H1 (cell line): ENCODE measurements around the gene ACCS. TPM values are rescaled to one million over a fixed set of nuclear protein-coding genes. Genes with fewer than 3 reads are reported as not detected.

Source experiments
- BACH1 ChIP-seq: IDR thresholded peaks from 2 replicates; pipeline ENCODE4 v1.6.1; 2012; ENCODE audit warnings: low read length, improper control_type of control experiment
- CTBP2 ChIP-seq: IDR thresholded peaks from 2 replicates; pipeline ENCODE4 v1.7.0; 2011; ENCODE audit warnings: borderline replicate concordance, mild to moderate bottlenecking, moderate library complexity, mixed read lengths, low read length; ENCODE audit not compliant: insufficient read depth, insufficient read length
- EZH2 ChIP-seq: fragments of 200-600 bp; sonication (generic); IDR thresholded peaks from 2 replicates; pipeline ENCODE4 v1.7.1; 2012; ENCODE audit warnings: low read depth, mild to moderate bottlenecking, moderate library complexity, low read length, inconsistent platforms; ENCODE audit not compliant: severe bottlenecking
- FOSL1 ChIP-seq: IDR thresholded peaks from 2 replicates; pipeline ENCODE4 v1.6.1; 2011; ENCODE audit warnings: mild to moderate bottlenecking, low read depth, low read length, moderate library complexity; ENCODE audit not compliant: insufficient read depth
- POLR2A ChIP-seq, 2 experiments: IDR thresholded peaks; 1 replicate in 1 of 2; 2 replicates in 1 of 2; pipeline ENCODE4 v1.6.1; 2011; ENCODE audit warnings: low read depth in 2 of 2, low read length in 2 of 2, mild to moderate bottlenecking in 2 of 2; ENCODE audit errors: control extremely low read depth in 1 of 2
- RFX5 ChIP-seq: IDR thresholded peaks from 2 replicates; pipeline ENCODE4 v1.6.1; 2011; ENCODE audit warnings: low read depth, low read length, improper control_type of control experiment, borderline replicate concordance
- SIRT6 ChIP-seq: IDR thresholded peaks from one replicate; pipeline ENCODE4 v1.7.1; 2012; ENCODE audit warnings: low read length, inconsistent platforms
- TBP ChIP-seq: IDR thresholded peaks from 2 replicates; pipeline ENCODE4 v1.6.1; 2011; ENCODE audit warnings: low read depth, low read length, improper control_type of control experiment
- YY1 ChIP-seq: IDR thresholded peaks from 2 replicates; pipeline ENCODE4 v1.6.1; 2011; ENCODE audit warnings: low read depth, mild to moderate bottlenecking, low read length
- polyA plus RNA-seq, 7 experiments: library from polyadenylated mRNA; depleted of rRNA in 3 of 7; stranded (reverse) in 5 of 7; unstranded in 2 of 7; fragments of >200 nt in 5 of 7; fragments of 200-250 nt in 2 of 7; gene quantifications; 1 replicate in 5 of 7; 2 replicates in 1 of 7; 4 replicates in 1 of 7; pipeline versions ENCODE4 v1.2.1 to v1.2.3, GENCODE V29; 2011 to 2013; ENCODE audit warnings: missing spikeins in 2 of 7, mixed read lengths in 2 of 7
- total RNA-seq: library from RNA; stranded (reverse); fragmentation: NEBNext Ultra II Directional; extraction: Animal tissue kit (Norgen Biotek cat#: 25700); gene quantifications from 2 replicates; pipeline ENCODE4 v1.2.1, GENCODE V29; 2021
- TF ChIP-seq, protein P1 (sequence below): fragments of 300-600 bp; sonication (generic); IDR thresholded peaks from 2 replicates; pipeline ENCODE4 v1.7.1; 2012; ENCODE audit warnings: low read length, moderate library complexity, mild to moderate bottlenecking, inconsistent platforms; ENCODE audit not compliant: insufficient replicate concordance
- TF ChIP-seq, protein P2 (sequence below): IDR thresholded peaks from 2 replicates; pipeline ENCODE4 v1.6.1; 2012; ENCODE audit warnings: low read length, inconsistent platforms

Gene ACCS
- total and polyA plus RNA-seq, 2 of the 8 experiments (the other 6 are each of a cell fraction or from before 2014, with no cell fraction given) = 6.0 to 8.0 TPM

DNA sequence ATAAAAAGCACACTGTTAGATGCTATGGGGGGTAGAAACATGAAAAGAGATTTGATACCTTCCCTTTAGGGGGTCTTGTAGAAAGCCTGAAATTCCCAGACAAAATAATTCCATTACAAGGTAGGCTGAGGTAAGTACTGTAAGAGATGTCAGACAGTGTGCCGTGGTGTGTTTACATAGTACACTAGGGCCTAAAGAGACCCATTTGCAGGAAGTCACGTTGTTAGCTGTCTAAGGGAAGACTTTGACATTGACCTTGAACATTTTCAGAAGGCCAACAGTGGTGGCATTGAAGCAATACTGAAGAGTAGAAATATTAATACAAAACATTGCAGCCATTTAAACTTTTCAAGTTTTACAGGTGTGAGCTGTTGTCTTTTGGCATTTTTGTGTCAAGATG, 60.2 kb downstream of the ACCS start (continued):
- TF ChIP-seq, protein P1, sequence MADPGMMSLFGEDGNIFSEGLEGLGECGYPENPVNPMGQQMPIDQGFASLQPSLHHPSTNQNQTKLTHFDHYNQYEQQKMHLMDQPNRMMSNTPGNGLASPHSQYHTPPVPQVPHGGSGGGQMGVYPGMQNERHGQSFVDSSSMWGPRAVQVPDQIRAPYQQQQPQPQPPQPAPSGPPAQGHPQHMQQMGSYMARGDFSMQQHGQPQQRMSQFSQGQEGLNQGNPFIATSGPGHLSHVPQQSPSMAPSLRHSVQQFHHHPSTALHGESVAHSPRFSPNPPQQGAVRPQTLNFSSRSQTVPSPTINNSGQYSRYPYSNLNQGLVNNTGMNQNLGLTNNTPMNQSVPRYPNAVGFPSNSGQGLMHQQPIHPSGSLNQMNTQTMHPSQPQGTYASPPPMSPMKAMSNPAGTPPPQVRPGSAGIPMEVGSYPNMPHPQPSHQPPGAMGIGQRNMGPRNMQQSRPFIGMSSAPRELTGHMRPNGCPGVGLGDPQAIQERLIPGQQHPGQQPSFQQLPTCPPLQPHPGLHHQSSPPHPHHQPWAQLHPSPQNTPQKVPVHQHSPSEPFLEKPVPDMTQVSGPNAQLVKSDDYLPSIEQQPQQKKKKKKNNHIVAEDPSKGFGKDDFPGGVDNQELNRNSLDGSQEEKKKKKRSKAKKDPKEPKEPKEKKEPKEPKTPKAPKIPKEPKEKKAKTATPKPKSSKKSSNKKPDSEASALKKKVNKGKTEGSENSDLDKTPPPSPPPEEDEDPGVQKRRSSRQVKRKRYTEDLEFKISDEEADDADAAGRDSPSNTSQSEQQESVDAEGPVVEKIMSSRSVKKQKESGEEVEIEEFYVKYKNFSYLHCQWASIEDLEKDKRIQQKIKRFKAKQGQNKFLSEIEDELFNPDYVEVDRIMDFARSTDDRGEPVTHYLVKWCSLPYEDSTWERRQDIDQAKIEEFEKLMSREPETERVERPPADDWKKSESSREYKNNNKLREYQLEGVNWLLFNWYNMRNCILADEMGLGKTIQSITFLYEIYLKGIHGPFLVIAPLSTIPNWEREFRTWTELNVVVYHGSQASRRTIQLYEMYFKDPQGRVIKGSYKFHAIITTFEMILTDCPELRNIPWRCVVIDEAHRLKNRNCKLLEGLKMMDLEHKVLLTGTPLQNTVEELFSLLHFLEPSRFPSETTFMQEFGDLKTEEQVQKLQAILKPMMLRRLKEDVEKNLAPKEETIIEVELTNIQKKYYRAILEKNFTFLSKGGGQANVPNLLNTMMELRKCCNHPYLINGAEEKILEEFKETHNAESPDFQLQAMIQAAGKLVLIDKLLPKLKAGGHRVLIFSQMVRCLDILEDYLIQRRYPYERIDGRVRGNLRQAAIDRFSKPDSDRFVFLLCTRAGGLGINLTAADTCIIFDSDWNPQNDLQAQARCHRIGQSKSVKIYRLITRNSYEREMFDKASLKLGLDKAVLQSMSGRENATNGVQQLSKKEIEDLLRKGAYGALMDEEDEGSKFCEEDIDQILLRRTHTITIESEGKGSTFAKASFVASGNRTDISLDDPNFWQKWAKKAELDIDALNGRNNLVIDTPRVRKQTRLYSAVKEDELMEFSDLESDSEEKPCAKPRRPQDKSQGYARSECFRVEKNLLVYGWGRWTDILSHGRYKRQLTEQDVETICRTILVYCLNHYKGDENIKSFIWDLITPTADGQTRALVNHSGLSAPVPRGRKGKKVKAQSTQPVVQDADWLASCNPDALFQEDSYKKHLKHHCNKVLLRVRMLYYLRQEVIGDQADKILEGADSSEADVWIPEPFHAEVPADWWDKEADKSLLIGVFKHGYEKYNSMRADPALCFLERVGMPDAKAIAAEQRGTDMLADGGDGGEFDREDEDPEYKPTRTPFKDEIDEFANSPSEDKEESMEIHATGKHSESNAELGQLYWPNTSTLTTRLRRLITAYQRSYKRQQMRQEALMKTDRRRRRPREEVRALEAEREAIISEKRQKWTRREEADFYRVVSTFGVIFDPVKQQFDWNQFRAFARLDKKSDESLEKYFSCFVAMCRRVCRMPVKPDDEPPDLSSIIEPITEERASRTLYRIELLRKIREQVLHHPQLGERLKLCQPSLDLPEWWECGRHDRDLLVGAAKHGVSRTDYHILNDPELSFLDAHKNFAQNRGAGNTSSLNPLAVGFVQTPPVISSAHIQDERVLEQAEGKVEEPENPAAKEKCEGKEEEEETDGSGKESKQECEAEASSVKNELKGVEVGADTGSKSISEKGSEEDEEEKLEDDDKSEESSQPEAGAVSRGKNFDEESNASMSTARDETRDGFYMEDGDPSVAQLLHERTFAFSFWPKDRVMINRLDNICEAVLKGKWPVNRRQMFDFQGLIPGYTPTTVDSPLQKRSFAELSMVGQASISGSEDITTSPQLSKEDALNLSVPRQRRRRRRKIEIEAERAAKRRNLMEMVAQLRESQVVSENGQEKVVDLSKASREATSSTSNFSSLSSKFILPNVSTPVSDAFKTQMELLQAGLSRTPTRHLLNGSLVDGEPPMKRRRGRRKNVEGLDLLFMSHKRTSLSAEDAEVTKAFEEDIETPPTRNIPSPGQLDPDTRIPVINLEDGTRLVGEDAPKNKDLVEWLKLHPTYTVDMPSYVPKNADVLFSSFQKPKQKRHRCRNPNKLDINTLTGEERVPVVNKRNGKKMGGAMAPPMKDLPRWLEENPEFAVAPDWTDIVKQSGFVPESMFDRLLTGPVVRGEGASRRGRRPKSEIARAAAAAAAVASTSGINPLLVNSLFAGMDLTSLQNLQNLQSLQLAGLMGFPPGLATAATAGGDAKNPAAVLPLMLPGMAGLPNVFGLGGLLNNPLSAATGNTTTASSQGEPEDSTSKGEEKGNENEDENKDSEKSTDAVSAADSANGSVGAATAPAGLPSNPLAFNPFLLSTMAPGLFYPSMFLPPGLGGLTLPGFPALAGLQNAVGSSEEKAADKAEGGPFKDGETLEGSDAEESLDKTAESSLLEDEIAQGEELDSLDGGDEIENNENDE = no peak
- no peak for TF ChIP-seq SIRT6
- no peak for TF ChIP-seq POLR2A (IDR thresholded peaks at IDR 0.05; ENCODE audit: control extremely low read depth in 1 of 2, low read depth in 2 of 2, low read length in 2 of 2)
- no peak for TF ChIP-seq CTBP2
- no peak for TF ChIP-seq FOSL1
- TF ChIP-seq EZH2 = no peak
- no peak for TF ChIP-seq TBP
- TF ChIP-seq, protein P2, sequence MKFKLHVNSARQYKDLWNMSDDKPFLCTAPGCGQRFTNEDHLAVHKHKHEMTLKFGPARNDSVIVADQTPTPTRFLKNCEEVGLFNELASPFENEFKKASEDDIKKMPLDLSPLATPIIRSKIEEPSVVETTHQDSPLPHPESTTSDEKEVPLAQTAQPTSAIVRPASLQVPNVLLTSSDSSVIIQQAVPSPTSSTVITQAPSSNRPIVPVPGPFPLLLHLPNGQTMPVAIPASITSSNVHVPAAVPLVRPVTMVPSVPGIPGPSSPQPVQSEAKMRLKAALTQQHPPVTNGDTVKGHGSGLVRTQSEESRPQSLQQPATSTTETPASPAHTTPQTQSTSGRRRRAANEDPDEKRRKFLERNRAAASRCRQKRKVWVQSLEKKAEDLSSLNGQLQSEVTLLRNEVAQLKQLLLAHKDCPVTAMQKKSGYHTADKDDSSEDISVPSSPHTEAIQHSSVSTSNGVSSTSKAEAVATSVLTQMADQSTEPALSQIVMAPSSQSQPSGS = no peak
- no peak for TF ChIP-seq YY1
- TF ChIP-seq BACH1 = no peak
- TF ChIP-seq RFX5 = no peak
